SK-N-MC (cell line): ENCODE data around the gene MYL6.

Source experiments
- DNase-seq: peaks from one replicate; pipeline ENCODE4 v3.0.0-alpha.2; 2011; ENCODE audit warnings: low read depth, low spot score
- H3K27ac ChIP-seq: fragments of 200-600 bp; sonication (generic); 2 replicates; pipeline ENCODE4 v1.5.1; 2016; ENCODE audit warnings: mixed run types
- H3K36me3 ChIP-seq: fragments of 200-600 bp; sonication (generic); 2 replicates; pipeline ENCODE4 v1.6.1; 2017; ENCODE audit warnings: antibody characterized with exemption, low read length, mixed read lengths; ENCODE audit not compliant: insufficient read depth
- H3K4me3 ChIP-seq: fragments of 200-600 bp; sonication (generic); 2 replicates; pipeline ENCODE4 v1.5.1; 2016
- H3K9ac ChIP-seq: fragments of 200-600 bp; sonication (generic); 2 replicates; pipeline ENCODE4 v1.8.0; 2017; ENCODE audit warnings: mixed run types, mixed read lengths; ENCODE audit not compliant: insufficient read length
- H3K9me3 ChIP-seq: fragments of 200-600 bp; sonication (generic); 2 replicates; pipeline ENCODE4 v1.6.1; 2017; ENCODE audit warnings: low read depth, mild to moderate bottlenecking, antibody characterized with exemption, low read length, moderate library complexity, mixed read lengths
- EZH2 ChIP-seq: fragments of 200-600 bp; sonication (generic); IDR thresholded peaks from one replicate; pipeline ENCODE4 v1.6.1; 2017; ENCODE audit warnings: antibody characterized with exemption
- FOXP2 ChIP-seq: optimal IDR thresholded peaks from 2 replicates; pipeline ENCODE3; 2011; ENCODE audit warnings: mild to moderate bottlenecking, moderate library complexity; ENCODE audit not compliant: insufficient read depth; ENCODE audit errors: extremely low read length, control extremely low read depth
- POLR2AphosphoS5 ChIP-seq: IDR thresholded peaks from 2 replicates; pipeline ENCODE4 v1.6.1; 2012; ENCODE audit warnings: mild to moderate bottlenecking, low read depth, low read length, borderline replicate concordance

The MYL6 gene

GRCh38 chr12:56118688-56119357 is 39.3 kb upstream of the MYL6 start:
- TF ChIP-seq POLR2AphosphoS5 (no peak), FOXP2 (no peak), EZH2 (no peak)
- Histone ChIP-seq H3K9me3 (no peaks in the 10 kb centered on the region), H3K9ac (peak overlapping the region; percentile 78), H3K4me3 (peak overlapping the region; percentile 93), H3K27ac (peak overlapping the region; percentile 81), H3K36me3 (peaks cover 34% of the 10 kb centered on the region)
- no peak for DNase-seq

GRCh38 chr12:56119361-56119796 is 38.8 kb upstream of the MYL6 start:
- Histone ChIP-seq H3K9me3 (no peaks in the 10 kb centered on the region), H3K9ac (peak overlapping the region; percentile 78), H3K27ac (peak overlapping the region; percentile 81; the same call in 1 of the 2 replicates), H3K36me3 (peaks cover 29% of the 10 kb centered on the region), H3K4me3 (peak overlapping the region; percentile 93)
- peak; percentile 63 for DNase-seq
- TF ChIP-seq POLR2AphosphoS5 (no peak; the same call in 1 of the 2 replicates), EZH2 (no peak)

GRCh38 chr12:56120158-56120846 is 37.9 kb upstream of the MYL6 start:
- Histone ChIP-seq H3K36me3 (peaks cover 29% of the 10 kb centered on the region), H3K9ac (peak overlapping the region; percentile 63), H3K27ac (peak overlapping the region; percentile 58; the same call in 1 of the 2 replicates)

GRCh38 chr12:56121204-56121870 is 36.8 kb upstream of the MYL6 start:
- TF ChIP-seq FOXP2 = no peak
- TF ChIP-seq POLR2AphosphoS5 = no peak
- TF ChIP-seq EZH2 = no peak
- Histone ChIP-seq H3K27ac (no peak overlapping the region), H3K36me3 (peaks cover 29% of the 10 kb centered on the region), H3K9me3 (no peaks in the 10 kb centered on the region), H3K4me3 (no peak overlapping the region), H3K9ac (no peak overlapping the region)
- DNase-seq = no peak

More at GRCh38 chr12:56120158-56120846, 37.9 kb upstream of the MYL6 start:
- H3K9me3 ChIP-seq = no peaks in the 10 kb centered on the region
- no peak overlapping the region for H3K4me3 ChIP-seq
- no peak for TF ChIP-seq FOXP2
- TF ChIP-seq EZH2 = no peak
- no peak for TF ChIP-seq POLR2AphosphoS5
- DNase-seq = no peak

GRCh38 chr12:56122637-56123036 is 35.5 kb upstream of the MYL6 start:
- no peak overlapping the region for H3K9ac ChIP-seq
- peaks cover 21% of the 10 kb centered on the region for H3K36me3 ChIP-seq
- H3K4me3 ChIP-seq = no peak overlapping the region
- TF ChIP-seq EZH2 = no peak
- no peak for TF ChIP-seq FOXP2
- no peak for TF ChIP-seq POLR2AphosphoS5
- no peaks in the 10 kb centered on the region for H3K9me3 ChIP-seq
- H3K27ac ChIP-seq = no peak overlapping the region
- DNase-seq = no peak

GRCh38 chr12:56124133-56124532 is 34.0 kb upstream of the MYL6 start:
- peak overlapping the region; percentile 76 for H3K27ac ChIP-seq
- no peak overlapping the region for H3K4me3 ChIP-seq
- no peak for DNase-seq
- peak overlapping the region; percentile 42 for H3K9ac ChIP-seq
- TF ChIP-seq EZH2 (no peak), FOXP2 (no peak), POLR2AphosphoS5 (no peak)
- peaks cover 19% of the 10 kb centered on the region; the same call in 1 of the 2 replicates for H3K36me3 ChIP-seq
- no peaks in the 10 kb centered on the region for H3K9me3 ChIP-seq

GRCh38 chr12:56126732-56127239 is 31.4 kb upstream of the MYL6 start:
- Histone ChIP-seq H3K9me3 (no peaks in the 10 kb centered on the region), H3K27ac (peak overlapping the region; percentile 92), H3K36me3 (peaks cover 14% of the 10 kb centered on the region), H3K9ac (peak overlapping the region; percentile 84), H3K4me3 (peak overlapping the region; percentile 78)
- DNase-seq = no peak
- TF ChIP-seq POLR2AphosphoS5 (no peak), FOXP2 (no peak), EZH2 (no peak)

- peak overlapping the region; percentile 92 for H3K27ac ChIP-seq
- H3K9ac ChIP-seq = peak overlapping the region; percentile 84
- DNase-seq = no peak
- H3K4me3 ChIP-seq = peak overlapping the region; percentile 78
- TF ChIP-seq FOXP2 (no peak), POLR2AphosphoS5 (no peak), EZH2 (no peak)
- peaks cover 21% of the 10 kb centered on the region for H3K36me3 ChIP-seq
- no peaks in the 10 kb centered on the region for H3K9me3 ChIP-seq
These were observed 30.7 kb upstream of the MYL6 start for GRCh38 chr12:56127485-56127887.
